Breast epithelium (tissue), 4 donors: ENCODE data around the gene MRPS24. TPM values are rescaled to one million over a fixed set of nuclear protein-coding genes. Genes with fewer than 3 reads are reported as not detected.
A peak's percentile ranks its signal among the peaks of the same experiment; 100 is the strongest.
"Not testable (repeated sequence)": the region's sequence is repeated elsewhere in the genome, so short reads cannot be mapped to it uniquely, and the experiment has no call there.

Experiments
- DNase-seq, 2 donors: peaks; one replicate each; pipeline ENCODE4 v3.0.0-alpha.2; 2019; ENCODE audit warnings: low spot score in 2 of 2
- H3K27ac ChIP-seq, 2 donors: fragments of 200-600 bp; sonication (generic) in 1 of 2; one replicate each; pipeline ENCODE4 v1.5.1; 2016 to 2019; ENCODE audit warnings: mild to moderate bottlenecking in 1 of 2
- H3K27me3 ChIP-seq, 2 donors: fragments of 200-600 bp; sonication (generic) in 1 of 2; one replicate each; pipeline versions ENCODE4 v1.5.1 to v1.6.0; 2017 to 2019; ENCODE audit warnings: control low read depth in 1 of 2, mild to moderate bottlenecking in 1 of 2
- H3K36me3 ChIP-seq: fragments of 200-600 bp; one replicate; pipeline ENCODE4 v1.5.1; 2019
- H3K4me1 ChIP-seq, 2 donors: fragments of 200-600 bp; sonication (generic); one replicate each; pipeline ENCODE4 v1.5.1; 2016 to 2019; ENCODE audit warnings: control low read depth in 1 of 2
- H3K4me3 ChIP-seq, 3 donors: fragments of 200-600 bp; sonication (generic); 1 replicate in 2 of 3; 2 replicates in 1 of 3; pipeline ENCODE4 v1.5.1; 2016 to 2019; ENCODE audit warnings: mild to moderate bottlenecking in 3 of 3, moderate library complexity in 2 of 3
- H3K9me3 ChIP-seq, 2 donors: fragments of 200-600 bp; sonication (generic) in 1 of 2; one replicate each; pipeline ENCODE4 v1.5.1; 2016 to 2019; ENCODE audit warnings: control low read depth in 1 of 2
- POLR2A ChIP-seq: fragments of 450-650 bp; IDR thresholded peaks from one replicate; pipeline ENCODE4 v1.6.1; 2016; ENCODE audit warnings: antibody characterized with exemption, mild to moderate bottlenecking, moderate library complexity
- POLR2AphosphoS5 ChIP-seq, 3 donors: sonication (generic); formaldehyde crosslinking; IDR thresholded peaks; one replicate each; pipeline ENCODE4 v1.6.1; 2017; ENCODE audit warnings: antibody characterized with exemption in 3 of 3
- intact Hi-C: fragments of 100-400 bp; cut with DNase I; formaldehyde crosslinking; loops from one replicate; pipeline ENCODE4 v1.15.1; 2023; ENCODE audit warnings: low total_unique reads
- total RNA-seq, 3 donors: library from RNA; depleted of rRNA; stranded (reverse); fragments of >200 nt; gene quantifications; one replicate each; pipeline ENCODE4 v1.1.0, GENCODE V29; 2016
- TF ChIP-seq, protein P1 (sequence below), 3 donors: fragments of 450-650 bp; IDR thresholded peaks; one replicate each; pipeline ENCODE4 v1.5.1; 2016 to 2017; ENCODE audit warnings: antibody characterized with exemption in 3 of 3, mild to moderate bottlenecking in 3 of 3, moderate library complexity in 3 of 3

MRPS24 gene
- total RNA-seq, 3 donors from 2014 or later = 75.4 to 86.1 (median 81.0) TPM

DNA sequence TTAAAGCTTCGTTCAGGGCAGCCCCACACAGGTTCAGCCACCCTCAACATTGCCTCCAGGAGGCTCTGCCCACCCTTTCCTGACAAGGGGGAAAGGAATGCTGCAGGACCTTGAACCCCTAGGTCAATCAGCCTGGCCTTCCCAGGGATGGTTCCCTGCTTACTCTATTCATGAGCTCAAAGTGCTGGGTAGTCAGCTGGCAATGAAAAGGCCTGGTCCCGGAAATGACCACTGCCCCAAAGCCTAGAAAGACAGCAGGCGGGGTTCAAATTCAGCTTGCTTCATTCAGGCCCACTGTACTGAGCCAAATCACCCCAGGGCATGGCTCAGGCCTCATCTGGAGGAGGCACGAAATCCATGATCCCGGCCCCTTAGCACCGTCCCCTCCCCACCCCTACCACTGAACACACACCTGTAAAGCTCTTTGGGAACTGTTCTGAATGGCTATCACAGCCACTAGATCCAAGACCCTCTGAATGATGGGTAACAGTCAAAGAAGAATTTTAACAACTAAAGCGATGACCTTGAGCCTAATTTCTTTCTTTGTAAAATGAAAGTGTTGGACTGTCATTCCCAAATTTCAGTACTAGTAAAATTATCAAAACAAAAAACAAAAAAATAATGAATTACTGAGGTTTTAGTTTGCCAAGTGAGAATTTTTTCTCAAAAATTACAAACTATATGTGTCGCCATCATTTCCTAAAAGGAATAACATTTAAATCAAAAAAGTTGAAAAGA, 36.1 kb upstream of the MRPS24 start:
- DNase-seq = peak in 1 of 2 donors; percentile 19

DNA sequence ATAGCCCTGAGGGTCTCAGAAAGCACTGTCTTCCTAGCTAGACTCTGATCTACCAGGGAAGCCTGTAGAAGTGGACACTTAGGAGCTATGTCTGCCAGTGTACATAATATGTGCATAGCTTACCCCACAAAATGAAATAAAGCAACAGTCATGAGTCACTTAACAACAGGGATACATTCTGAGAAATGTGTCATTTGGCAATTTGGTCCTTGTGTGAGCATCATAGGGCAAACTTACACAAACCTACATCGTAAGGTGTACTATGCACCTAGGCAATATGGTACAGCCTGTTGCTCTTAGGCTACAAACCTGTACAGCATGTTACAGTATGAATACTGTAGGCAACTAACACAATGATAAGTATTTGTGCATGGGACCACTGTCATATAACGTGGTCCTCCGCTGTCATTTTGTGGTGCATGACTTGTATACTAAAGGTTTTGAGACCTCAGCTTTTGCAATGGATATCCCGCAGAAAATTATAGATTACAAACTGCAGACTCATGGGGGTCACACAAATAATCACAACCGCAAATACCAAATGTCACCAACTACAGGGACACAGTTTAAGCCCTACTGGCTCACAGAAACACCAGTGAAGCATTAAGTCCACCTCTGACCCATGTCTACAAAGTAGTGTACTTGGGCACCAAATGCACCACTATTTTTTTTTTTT, 35.4 kb upstream of the MRPS24 start:
- H3K4me1 ChIP-seq = peaks cover 7 to 10% of the 10 kb centered on the region in 2 donors
- H3K27ac ChIP-seq = peak overlapping the region; percentile 90 to 98
- H3K9me3 ChIP-seq = no peaks in the 10 kb centered on the region
- no peaks in the 10 kb centered on the region for H3K36me3 ChIP-seq
- no peak for DNase-seq
- intact Hi-C loops = no loop called here
- H3K4me3 ChIP-seq = peak overlapping the region; percentile 65 to 97 (median 68)
- TF ChIP-seq, protein P1, sequence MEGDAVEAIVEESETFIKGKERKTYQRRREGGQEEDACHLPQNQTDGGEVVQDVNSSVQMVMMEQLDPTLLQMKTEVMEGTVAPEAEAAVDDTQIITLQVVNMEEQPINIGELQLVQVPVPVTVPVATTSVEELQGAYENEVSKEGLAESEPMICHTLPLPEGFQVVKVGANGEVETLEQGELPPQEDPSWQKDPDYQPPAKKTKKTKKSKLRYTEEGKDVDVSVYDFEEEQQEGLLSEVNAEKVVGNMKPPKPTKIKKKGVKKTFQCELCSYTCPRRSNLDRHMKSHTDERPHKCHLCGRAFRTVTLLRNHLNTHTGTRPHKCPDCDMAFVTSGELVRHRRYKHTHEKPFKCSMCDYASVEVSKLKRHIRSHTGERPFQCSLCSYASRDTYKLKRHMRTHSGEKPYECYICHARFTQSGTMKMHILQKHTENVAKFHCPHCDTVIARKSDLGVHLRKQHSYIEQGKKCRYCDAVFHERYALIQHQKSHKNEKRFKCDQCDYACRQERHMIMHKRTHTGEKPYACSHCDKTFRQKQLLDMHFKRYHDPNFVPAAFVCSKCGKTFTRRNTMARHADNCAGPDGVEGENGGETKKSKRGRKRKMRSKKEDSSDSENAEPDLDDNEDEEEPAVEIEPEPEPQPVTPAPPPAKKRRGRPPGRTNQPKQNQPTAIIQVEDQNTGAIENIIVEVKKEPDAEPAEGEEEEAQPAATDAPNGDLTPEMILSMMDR (IDR thresholded peaks at IDR 0.05) = no peak
- TF ChIP-seq POLR2A (no peak), POLR2AphosphoS5 (IDR thresholded peaks at IDR 0.05) (no peak)
- H3K27me3 ChIP-seq = no peaks in the 10 kb centered on the region

More for the DNA sequence above, 36.1 kb upstream of the MRPS24 start:
- Histone ChIP-seq H3K27ac (peak overlapping the region; percentile 90 to 98), H3K36me3 (no peaks in the 10 kb centered on the region), H3K9me3 (no peaks in the 10 kb centered on the region), H3K4me1 (peaks cover 7 to 10% of the 10 kb centered on the region in 2 donors), H3K27me3 (no peaks in the 10 kb centered on the region), H3K4me3 (peak overlapping the region; percentile 65 to 97 (median 68))
- TF ChIP-seq POLR2A = no peak
- TF ChIP-seq, protein P1 (IDR thresholded peaks at IDR 0.05) = no peak
- no peak for TF ChIP-seq POLR2AphosphoS5 (IDR thresholded peaks at IDR 0.05)
- intact Hi-C loops = no loop called here

DNA sequence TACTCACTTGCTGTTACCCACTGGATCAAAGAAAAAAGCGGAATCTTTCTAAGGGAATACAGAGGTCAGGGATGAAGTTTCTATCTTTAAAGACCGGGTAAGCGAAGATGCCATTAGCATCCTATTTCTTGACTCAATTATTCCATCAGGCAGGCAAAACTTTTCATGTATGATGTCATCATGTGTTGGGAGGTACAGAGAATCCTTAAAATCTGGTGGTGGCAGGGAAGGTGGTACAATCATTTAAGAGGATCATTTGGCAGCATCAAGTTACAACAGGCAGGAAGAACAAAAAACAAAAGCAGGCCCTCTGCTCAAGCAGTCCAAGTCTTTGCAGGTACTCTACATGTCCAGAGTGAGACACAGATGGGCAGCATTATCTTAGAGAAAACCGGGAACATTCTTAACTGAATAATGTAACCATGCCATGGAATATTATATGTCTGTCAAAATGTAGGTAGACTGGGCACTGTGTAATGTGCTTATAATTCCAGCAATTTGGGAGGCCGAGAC, 33.3 kb upstream of the MRPS24 start:
- no peaks in the 10 kb centered on the region for H3K27me3 ChIP-seq
- TF ChIP-seq POLR2AphosphoS5 (IDR thresholded peaks at IDR 0.05) = no peak
- TF ChIP-seq, protein P1 (IDR thresholded peaks at IDR 0.05) = no peak
- no peak for TF ChIP-seq POLR2A
- DNase-seq = no peak
- H3K4me1 ChIP-seq = peaks cover 7 to 10% of the 10 kb centered on the region in 2 donors
- no peak overlapping the region for H3K4me3 ChIP-seq
- intact Hi-C loops = no loop called here
- no peaks in the 10 kb centered on the region for H3K9me3 ChIP-seq
- no peaks in the 10 kb centered on the region for H3K36me3 ChIP-seq
- H3K27ac ChIP-seq = no peak overlapping the region

DNA sequence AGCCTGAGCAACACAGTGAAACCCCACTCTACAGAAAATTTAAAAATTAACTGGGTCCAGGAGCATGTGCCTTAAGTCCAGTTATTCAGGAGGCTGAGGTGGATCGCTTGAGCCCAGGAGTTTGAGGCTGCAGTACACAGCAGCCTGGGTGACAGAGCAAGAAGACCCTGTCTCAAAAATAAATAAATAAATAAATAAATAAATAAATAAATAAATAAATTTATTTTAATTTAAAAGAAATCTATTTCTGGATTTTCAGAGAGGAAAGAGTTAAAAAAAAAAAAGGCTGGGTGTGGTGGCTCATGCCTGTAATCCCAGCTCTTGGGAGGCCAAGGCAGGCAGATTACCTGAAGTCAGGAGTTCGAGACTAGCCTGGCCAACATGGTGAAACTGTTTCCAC, 29.3 kb upstream of the MRPS24 start:
- H3K36me3 ChIP-seq, intact Hi-C loops, H3K4me3 ChIP-seq, H3K4me1 ChIP-seq, DNase-seq, H3K27me3 ChIP-seq, H3K27ac ChIP-seq, H3K9me3 ChIP-seq: not testable (repeated sequence)

DNA sequence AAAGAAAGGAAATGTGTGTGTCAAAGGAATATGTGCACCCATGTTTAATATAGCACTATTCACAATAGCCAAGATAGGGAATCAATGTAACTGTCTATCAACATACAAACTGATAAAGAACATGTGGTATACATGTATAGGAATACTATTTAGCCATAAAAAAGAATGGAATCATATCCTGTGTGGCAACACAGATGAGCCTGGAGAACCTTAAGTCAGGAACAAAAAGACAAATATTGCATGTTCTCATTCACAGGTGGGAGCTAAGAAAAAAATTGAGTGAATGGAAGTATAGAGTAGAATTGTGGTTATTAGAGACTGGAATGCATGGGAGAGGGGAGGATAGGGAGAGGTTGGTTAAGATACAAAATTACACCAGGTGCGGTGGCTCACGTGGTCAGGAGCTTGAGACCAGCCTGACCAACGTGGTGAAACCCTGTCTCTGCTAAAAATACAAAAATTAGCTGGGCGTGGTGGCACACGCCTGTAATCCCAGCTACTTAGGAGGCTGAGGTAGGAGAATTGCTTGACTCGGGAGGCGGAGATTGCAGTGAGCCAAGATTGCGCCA, 26.6 kb upstream of the MRPS24 start:
- TF ChIP-seq, protein P1 (IDR thresholded peaks at IDR 0.05) = no peak
- TF ChIP-seq POLR2A (no peak), POLR2AphosphoS5 (IDR thresholded peaks at IDR 0.05) (no peak)
- no peaks in the 10 kb centered on the region for H3K27me3 ChIP-seq
- no peaks in the 10 kb centered on the region for H3K4me1 ChIP-seq
- H3K4me3 ChIP-seq = no peak overlapping the region
- H3K9me3 ChIP-seq = no peaks in the 10 kb centered on the region
- no peaks in the 10 kb centered on the region for H3K36me3 ChIP-seq
- no peak overlapping the region for H3K27ac ChIP-seq
- intact Hi-C loops = no loop called here
- DNase-seq = no peak
